ENCODE data around the gene PPIH. TPM values are rescaled to one million over a fixed set of nuclear protein-coding genes. Genes with fewer than 3 reads are reported as not detected.
"Not testable (repeated sequence)": the region's sequence is repeated elsewhere in the genome, so short reads cannot be mapped to it uniquely, and the experiment has no call there.

Gene PPIH
- total and polyA plus RNA-seq, 12 donors: 17.5 to 56.5 (median 28.6) TPM

DNA sequence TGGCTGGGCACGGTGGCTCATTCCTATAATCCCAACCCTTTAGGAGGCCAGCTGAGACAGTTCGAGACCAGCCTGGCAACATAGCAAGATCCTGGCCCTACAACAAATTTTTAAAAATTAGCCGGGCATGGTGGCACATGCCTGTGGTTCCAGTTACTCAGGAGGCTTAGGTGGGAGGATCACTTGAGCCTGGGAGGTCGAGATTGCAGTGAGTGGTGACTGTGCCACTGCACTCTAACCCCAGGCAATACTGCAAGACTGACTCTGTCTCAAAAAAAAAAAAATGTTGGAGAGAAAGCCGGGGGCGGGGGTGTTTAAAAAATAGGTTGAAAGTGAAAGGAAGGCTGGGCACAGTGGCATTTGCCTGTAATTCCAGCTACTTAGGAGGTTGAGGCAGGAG is 65.3 kb downstream of the PPIH start:
- H3K4me1 ChIP-seq (replicated peaks in 1 of 2): no peaks in the 10 kb centered on the region
- TF ChIP-seq, protein P1, sequence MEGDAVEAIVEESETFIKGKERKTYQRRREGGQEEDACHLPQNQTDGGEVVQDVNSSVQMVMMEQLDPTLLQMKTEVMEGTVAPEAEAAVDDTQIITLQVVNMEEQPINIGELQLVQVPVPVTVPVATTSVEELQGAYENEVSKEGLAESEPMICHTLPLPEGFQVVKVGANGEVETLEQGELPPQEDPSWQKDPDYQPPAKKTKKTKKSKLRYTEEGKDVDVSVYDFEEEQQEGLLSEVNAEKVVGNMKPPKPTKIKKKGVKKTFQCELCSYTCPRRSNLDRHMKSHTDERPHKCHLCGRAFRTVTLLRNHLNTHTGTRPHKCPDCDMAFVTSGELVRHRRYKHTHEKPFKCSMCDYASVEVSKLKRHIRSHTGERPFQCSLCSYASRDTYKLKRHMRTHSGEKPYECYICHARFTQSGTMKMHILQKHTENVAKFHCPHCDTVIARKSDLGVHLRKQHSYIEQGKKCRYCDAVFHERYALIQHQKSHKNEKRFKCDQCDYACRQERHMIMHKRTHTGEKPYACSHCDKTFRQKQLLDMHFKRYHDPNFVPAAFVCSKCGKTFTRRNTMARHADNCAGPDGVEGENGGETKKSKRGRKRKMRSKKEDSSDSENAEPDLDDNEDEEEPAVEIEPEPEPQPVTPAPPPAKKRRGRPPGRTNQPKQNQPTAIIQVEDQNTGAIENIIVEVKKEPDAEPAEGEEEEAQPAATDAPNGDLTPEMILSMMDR (IDR thresholded peaks at IDR 0.05): no peak
- TF ChIP-seq POLR2A (IDR thresholded peaks at IDR 0.05): no peak
- H3K27ac ChIP-seq: no peak overlapping the region
- intact Hi-C loops (cut with DNase I): no loop called here
- no peak for DNase-seq
- H3K4me3 ChIP-seq: no peak overlapping the region
- no peaks in the 10 kb centered on the region for H3K27me3 ChIP-seq
- WGBS, 4 donors: 86 to 94% (median 88%) methylated on average over 6 of the region's 6 CpGs
- H3K36me3 ChIP-seq (replicated peaks in 1 of 2): no peaks in the 10 kb centered on the region
- H3K9me3 ChIP-seq (replicated peaks in 1 of 3): no peaks in the 10 kb centered on the region

- H3K4me3 ChIP-seq; DNase-seq; H3K4me1 ChIP-seq (replicated peaks in 1 of 2); H3K9me3 ChIP-seq (replicated peaks in 1 of 3); H3K27me3 ChIP-seq; H3K36me3 ChIP-seq (replicated peaks in 1 of 2); H3K27ac ChIP-seq; intact Hi-C loops (cut with DNase I): not testable (repeated sequence)
- WGBS, 4 donors: 96 to 98% (median 97%) methylated on average over 4 of the region's 4 CpGs
Observed at GRCh38 chr1:42725820-42726219, 67.6 kb downstream of the PPIH start.

Other genes starting within 250 kb of the PPIH start
- gene ZMYND12, start 202.4 kb upstream of the PPIH start, total RNA-seq: 10 to 100 TPM in 1 of 9 donors, 1 to 10 TPM in 8; 1.2 to 12.2 (median 4.5) TPM
- 1 to 10 TPM; 2.7 to 6.1 (median 2.7) TPM for gene ZMYND12, start 202.4 kb upstream of the PPIH start, polyA plus RNA-seq
- gene PPCS, start 201.9 kb upstream of the PPIH start, total RNA-seq: 100 to 1,000 TPM in 3 of 9 donors, 10 to 100 TPM in 6; 48.7 to 141 (median 89.1) TPM
- gene PPCS, start 201.9 kb upstream of the PPIH start, polyA plus RNA-seq: 100 to 1,000 TPM in 1 of 3 donors, 10 to 100 TPM in 2; 85.9 to 191 (median 92.7) TPM
- gene CCDC30, start 195.1 kb upstream of the PPIH start, total RNA-seq: 1 to 10 TPM; 1.8 to 8.3 (median 5.4) TPM
- 1 to 10 TPM; 2.9 to 3.5 (median 3.4) TPM for gene CCDC30, start 195.1 kb upstream of the PPIH start, polyA plus RNA-seq
- 100 to 1,000 TPM; 281 to 513 (median 356) TPM for gene YBX1, start 24.0 kb downstream of the PPIH start, total RNA-seq
- 100 to 1,000 TPM; 285 to 995 (median 300) TPM for gene YBX1, start 24.0 kb downstream of the PPIH start, polyA plus RNA-seq
- gene CLDN19, start 81.8 kb downstream of the PPIH start, total RNA-seq: under 1 TPM in 1 of 9 donors, not detected in 8; 0.91 TPM
- gene CLDN19, start 81.8 kb downstream of the PPIH start, polyA plus RNA-seq: under 1 TPM in 1 of 3 donors, not detected in 2; 0.20 TPM
- 10 to 100 TPM; 30.3 to 84.7 (median 40.5) TPM for gene P3H1, start 108.6 kb downstream of the PPIH start, total RNA-seq
- 100 to 1,000 TPM in 1 of 3 donors, 10 to 100 TPM in 2; 23.7 to 178 (median 81.0) TPM for gene P3H1, start 108.6 kb downstream of the PPIH start, polyA plus RNA-seq
- 10 to 100 TPM in 2 of 9 donors, 1 to 10 TPM in 7; 2.2 to 10.5 (median 7.9) TPM for gene C1orf50, start 108.8 kb downstream of the PPIH start, total RNA-seq
- 10 to 100 TPM in 1 of 3 donors, 1 to 10 TPM in 2; 3.6 to 13.5 (median 6.9) TPM for gene C1orf50, start 108.8 kb downstream of the PPIH start, polyA plus RNA-seq
- gene TMEM269, start 126.6 kb downstream of the PPIH start, total RNA-seq: 1 to 10 TPM in 1 of 9 donors, under 1 TPM in 1, not detected in 7; 0.07 to 1.1 TPM
- gene TMEM269, start 126.6 kb downstream of the PPIH start, polyA plus RNA-seq: under 1 TPM in 2 of 3 donors, not detected in 1; 0.03 to 0.09 TPM
- 10 to 100 TPM in 8 of 9 donors, 1 to 10 TPM in 1; 8.1 to 24.7 (median 21.4) TPM for gene ERMAP, start 158.7 kb downstream of the PPIH start, total RNA-seq
- 10 to 100 TPM in 2 of 3 donors, 1 to 10 TPM in 1; 8.3 to 11.5 (median 10.9) TPM for gene ERMAP, start 158.7 kb downstream of the PPIH start, polyA plus RNA-seq
- 10 to 100 TPM in 7 of 9 donors, 1 to 10 TPM in 2; 4.5 to 41.3 (median 14.5) TPM for gene SVBP, start 159.0 kb downstream of the PPIH start, total RNA-seq
- gene SVBP, start 159.0 kb downstream of the PPIH start, polyA plus RNA-seq: 10 to 100 TPM; 16.0 to 23.1 (median 20.4) TPM
- gene ZNF691, start 188.2 kb downstream of the PPIH start, total RNA-seq: 10 to 100 TPM in 5 of 9 donors, 1 to 10 TPM in 4; 7.6 to 17.4 (median 10.7) TPM
- 10 to 100 TPM; 14.5 to 23.6 (median 20.8) TPM for gene ZNF691, start 188.2 kb downstream of the PPIH start, polyA plus RNA-seq

All from adrenal gland (tissue), 12 donors.